SK-N-DZ (cell line): ENCODE data around the gene NFS1.
"Not testable (repeated sequence)": the region's sequence is repeated elsewhere in the genome, so short reads cannot be mapped to it uniquely, and the experiment has no call there.

Experiments used
- DNase-seq: peaks from one replicate; pipeline ENCODE4 v3.0.0-alpha.2; 2015; ENCODE audit warnings: low spot score

Gene NFS1

DNA sequence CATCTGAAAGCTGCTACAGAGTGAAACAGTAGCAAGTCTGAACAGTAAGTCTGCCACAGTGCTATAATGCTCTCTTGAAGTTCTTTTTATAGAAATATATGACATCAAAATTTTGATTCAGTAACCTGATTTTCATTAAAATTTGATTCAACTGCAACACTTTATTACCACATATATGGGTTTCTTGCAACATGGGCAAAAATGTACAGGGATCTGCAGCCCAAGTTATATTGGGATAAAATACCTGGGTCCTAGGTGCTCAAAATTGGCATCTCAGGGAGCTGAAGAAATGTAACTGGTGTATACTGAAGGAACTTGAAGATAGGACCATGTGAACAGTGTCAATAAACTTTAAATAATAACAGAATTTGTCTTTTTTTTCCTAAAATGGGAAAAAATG lies 10.9 kb upstream of the NFS1 start:
- DNase-seq, result no peak

DNA sequence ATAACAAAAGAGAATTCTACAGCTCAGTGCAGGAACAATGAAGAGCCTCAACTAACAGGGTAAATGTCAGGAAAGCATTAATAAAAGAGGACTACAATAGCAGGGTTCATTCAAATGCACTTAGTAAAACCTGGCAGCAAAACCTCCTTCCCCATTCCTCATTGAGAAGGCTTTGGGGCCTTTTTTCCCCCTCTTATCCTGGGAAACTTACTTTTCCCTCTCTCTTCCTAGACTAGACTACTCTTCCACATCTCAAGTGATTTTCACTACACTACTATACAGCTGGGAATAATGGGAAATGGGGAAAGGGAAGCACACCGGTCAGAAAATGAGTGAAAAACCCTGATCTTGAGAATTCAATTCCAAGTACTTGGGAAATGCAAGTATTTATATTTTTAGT lies 10.1 kb upstream of the NFS1 start:
- no peak for DNase-seq

GRCh38 chr20:35708502-35708901 lies 9.3 kb upstream of the NFS1 start:
- no peak for DNase-seq

GRCh38 chr20:35706591-35707529 lies 7.7 kb upstream of the NFS1 start:
- DNase-seq, result not testable (repeated sequence)

- DNase-seq, result not testable (repeated sequence)
These were observed 6.7 kb upstream of the NFS1 start for GRCh38 chr20:35705894-35706293.

DNA sequence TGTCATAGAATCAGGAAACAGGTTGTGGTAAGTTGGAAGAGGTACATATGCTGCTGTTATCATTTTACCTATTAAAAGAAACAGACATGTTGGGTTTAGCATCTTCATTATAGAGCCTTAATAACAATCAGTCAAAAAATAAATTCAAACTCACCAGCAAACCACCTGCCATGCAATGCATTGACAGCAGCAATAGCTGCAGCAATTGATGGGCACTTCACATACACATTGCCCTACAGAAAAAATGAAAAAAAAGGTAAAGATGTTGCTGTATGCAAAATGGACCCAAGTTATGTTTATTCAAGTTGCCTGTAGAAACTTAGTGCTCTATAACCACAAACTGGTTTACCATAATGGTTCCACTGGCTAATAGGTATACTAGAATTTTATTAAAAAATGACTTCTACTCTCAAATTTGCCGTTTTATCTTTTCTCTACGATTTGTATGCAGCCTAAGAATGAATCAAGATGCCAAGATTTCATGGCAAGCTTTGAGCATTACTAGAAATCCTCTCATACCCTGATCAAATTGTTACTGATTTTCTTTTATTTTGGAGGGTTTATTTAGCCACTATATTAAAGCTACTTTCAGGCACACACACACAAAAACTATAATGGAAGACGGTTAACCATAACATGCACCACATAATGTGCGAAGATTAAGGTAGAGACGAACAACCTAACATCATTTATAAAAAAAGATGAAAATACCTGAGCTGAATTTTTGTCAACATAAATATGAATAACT lies 5.5 kb upstream of the NFS1 start:
- no peak for DNase-seq

- DNase-seq, result no peak
These were observed 3.9 kb upstream of the NFS1 start for GRCh38 chr20:35702824-35703695.

- no peak for DNase-seq
These were observed 3.1 kb upstream of the NFS1 start for GRCh38 chr20:35702051-35702823.

GRCh38 chr20:35700625-35701148 lies 1.5 kb upstream of the NFS1 start:
- DNase-seq, result no peak

DNA sequence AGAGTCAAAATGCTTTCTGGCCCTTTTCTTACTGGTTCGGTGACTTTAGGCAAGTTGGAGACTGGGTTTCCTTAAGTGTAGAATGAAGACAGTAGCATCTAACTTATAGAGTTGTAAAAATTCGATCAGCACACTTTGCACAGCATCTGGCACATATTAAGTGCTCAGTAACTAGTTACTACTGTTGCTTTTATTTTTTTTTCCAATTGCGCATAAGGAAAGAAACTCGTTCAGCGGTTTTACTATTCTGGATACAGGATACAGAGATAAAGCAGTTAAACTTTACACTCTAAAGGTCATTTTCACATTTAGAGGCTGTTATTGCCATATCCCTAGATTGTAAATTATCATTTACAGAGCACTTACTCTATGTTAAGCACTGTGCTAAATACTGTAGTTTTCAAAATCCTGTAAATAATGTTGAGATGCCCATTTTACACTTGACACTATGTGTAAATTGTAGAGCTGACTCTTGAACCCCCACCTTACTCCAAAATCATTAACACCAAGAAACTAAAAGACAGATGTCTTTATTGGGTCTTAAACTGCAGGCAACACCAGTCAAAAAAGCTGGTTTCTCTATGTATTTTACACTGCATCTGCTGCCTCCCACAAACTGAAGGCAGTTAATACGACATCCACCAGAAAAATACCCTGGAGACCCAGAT lies 939 bp upstream of the NFS1 start:
- DNase-seq, result no peak

DNA sequence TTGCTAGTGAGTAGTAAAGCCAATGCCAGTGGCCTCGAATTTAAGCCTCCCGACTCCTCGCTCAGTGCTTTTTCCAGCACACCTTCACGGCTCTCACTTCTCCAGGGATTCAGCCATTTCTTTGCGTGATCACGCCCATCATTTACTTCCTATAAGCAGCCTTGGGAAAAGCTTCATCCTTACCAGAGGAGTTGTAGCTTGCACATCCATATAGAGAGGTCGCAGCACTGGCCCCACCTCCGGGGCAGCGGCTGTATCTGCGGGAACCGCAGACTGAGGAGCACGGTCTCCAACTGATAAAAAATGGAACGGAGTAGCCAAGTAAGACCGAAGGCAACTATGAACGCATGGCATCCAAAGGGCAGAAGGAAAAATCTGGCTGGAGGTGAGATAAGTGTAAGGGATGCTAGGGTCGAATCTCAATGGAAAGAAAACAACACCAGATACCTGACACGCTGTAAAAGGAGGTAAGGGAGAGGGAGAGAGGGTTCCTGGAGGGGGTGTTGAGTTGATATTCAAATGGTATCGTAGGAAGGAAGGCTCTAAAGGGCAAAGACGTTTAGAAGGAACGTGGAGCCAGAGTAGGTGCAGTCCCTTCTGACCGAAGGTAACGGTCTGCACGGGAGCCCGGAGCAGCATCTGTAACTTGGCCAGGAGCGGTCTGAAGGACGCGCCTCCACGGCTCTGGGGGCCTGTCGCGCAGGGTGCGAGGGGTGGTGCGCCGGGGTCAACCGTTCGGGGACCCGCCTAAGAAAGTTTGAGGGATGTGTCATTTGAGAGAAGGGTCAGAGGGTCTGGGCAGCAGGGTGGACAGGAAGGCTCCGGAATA lies 640 bp downstream of the NFS1 start:
- DNase-seq, result peak; percentile 61

DNA sequence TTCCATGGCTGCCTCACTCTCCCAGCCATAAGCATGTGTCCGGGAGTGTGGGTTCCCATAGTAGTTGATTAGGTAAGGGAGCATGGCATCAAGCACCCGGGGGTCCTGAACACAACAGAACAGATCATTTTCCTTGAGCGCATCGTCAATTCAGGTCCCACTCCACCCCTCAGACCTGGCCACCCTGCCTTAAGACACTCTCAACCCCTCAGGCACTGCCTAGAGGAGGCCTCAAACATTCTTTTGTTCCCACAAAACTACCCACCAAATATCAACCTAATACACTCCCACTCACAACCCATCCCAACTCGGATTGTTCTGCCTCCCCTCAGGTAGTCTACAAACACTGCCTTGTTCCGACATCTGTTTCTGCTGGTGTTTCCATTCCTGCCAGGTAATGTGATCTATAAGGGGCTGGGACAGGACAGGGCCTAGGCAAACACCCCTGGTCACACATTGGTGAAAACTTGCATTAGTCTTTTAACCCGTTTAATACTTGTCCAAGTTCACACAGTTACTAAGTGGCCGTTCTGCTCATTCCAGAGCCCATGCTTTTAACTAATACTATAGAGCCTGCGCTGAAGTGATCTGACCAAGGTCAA lies 1.4 kb downstream of the NFS1 start:
- no peak for DNase-seq

- no peak for DNase-seq
These were observed 3.2 kb downstream of the NFS1 start for GRCh38 chr20:35695978-35696377.

- no peak for DNase-seq
These were observed 3.9 kb downstream of the NFS1 start for GRCh38 chr20:35695245-35695749.

GRCh38 chr20:35690265-35690664 lies 8.9 kb downstream of the NFS1 start:
- no peak for DNase-seq

GRCh38 chr20:35686872-35687271 lies 12.3 kb downstream of the NFS1 start:
- DNase-seq, result not testable (repeated sequence)

DNA sequence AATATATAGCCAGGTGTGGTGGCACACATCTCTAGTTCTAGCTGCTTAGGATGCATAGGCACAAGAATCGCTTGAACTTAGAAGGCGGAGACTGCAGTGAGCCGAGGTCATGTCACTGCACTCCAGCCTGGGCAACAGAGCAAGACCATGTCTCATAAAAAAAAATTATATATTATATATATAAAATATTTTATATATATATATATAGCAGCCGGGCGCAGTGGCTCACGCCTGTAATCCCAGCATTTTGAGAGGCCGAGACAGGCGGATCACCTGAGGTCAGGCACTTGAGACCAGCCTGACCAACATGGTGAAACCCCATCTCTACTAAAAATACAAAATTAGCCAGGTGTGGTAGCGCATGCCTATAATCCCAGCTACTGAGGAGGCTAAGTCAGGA lies 13.8 kb downstream of the NFS1 start:
- DNase-seq, result not testable (repeated sequence)

- DNase-seq, result no peak
These were observed 17.2 kb downstream of the NFS1 start for GRCh38 chr20:35681960-35682359.
